KOPT-K1 (cell line): Measurements from ENCODE around the gene CTCF.
A peak's percentile ranks its signal among the peaks of the same experiment; 100 is the strongest.

Experiments
- H3K27ac ChIP-seq: fragments of 200-600 bp; sonication (generic); 2 replicates; pipeline ENCODE4 v1.5.1; 2016; ENCODE audit warnings: antibody characterized with exemption, mild to moderate bottlenecking, low read depth, low read length; ENCODE audit not compliant: poor library complexity, severe bottlenecking
- H3K36me3 ChIP-seq: fragments of 200-600 bp; sonication (generic); 2 replicates; pipeline ENCODE4 v1.5.1; 2017; ENCODE audit warnings: antibody characterized with exemption, mild to moderate bottlenecking, low read length, moderate library complexity; ENCODE audit not compliant: insufficient read depth
- H3K9me3 ChIP-seq: fragments of 200-600 bp; sonication (generic); 2 replicates; pipeline ENCODE4 v1.5.1; 2017; ENCODE audit warnings: antibody characterized with exemption, low read length, mild to moderate bottlenecking; ENCODE audit not compliant: insufficient read depth, poor library complexity, severe bottlenecking

CTCF gene

DNA sequence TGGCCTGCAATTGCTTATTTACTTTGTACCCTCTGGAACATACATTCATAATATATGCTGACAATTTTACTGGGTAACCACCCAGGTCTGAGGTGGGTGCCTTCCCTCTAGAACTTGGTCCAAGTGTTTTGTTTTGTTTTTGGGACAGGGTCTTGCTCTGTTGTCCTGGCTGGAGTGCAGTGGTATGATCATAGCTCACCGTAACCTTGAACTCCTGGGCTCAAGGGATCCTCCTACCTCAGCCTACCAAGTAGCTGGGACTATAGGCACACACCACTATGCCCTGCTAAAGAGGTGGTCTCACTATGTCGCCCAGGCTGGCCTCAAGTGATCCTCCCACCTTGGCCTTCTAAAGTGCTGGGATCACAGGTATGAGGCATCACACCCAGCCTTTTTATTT lies 11.2 kb upstream of the CTCF start:
- H3K27ac ChIP-seq = peak overlapping the region; percentile 80
- no peaks in the 10 kb centered on the region for H3K9me3 ChIP-seq
- H3K36me3 ChIP-seq = peaks cover 5% of the 10 kb centered on the region; the same call in 1 of the 2 replicates

DNA sequence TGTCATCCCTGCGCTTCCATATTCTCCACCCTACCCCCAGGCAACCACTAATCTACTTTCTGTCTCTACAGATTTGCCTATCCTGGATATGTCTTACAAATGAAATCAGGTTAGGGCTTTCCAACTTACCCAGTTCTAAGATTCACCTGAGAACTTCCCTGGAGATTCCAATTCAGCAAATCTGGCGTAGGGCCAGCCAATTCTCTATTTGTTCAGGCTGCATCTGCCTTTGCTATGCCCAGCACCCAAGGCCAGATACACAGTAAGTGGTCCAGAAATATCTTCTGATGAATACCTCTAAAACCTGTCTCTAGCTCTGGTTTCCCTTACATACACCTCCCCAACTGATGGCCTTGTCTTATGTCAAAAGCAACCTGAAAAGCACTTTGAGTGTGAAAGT lies 10.4 kb upstream of the CTCF start:
- peaks cover 5% of the 10 kb centered on the region; the same call in 1 of the 2 replicates for H3K36me3 ChIP-seq
- no peaks in the 10 kb centered on the region for H3K9me3 ChIP-seq
- H3K27ac ChIP-seq = peak overlapping the region; percentile 80

DNA sequence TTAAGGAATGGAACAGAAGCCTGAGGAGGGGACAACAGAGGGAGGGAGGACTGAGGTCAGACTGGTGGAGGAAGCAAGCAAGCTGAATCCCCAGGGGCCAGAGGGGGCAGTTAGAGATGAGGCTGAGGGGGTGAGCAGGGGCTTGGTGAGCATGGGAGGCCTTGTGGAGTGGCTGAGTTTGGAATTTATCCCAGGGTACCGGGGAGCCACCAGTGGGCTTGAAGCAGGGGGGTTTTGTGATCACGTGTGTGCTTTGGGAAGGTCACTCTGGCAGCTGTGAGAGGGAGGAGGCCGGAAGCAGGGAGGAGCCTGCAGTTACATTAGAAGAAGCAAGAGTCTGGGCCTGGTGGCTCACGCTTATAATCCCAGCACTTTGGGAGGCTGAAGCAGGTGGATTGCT lies 9.8 kb upstream of the CTCF start:
- peak overlapping the region; percentile 80 for H3K27ac ChIP-seq
- no peaks in the 10 kb centered on the region for H3K9me3 ChIP-seq
- peaks cover 5% of the 10 kb centered on the region; the same call in 1 of the 2 replicates for H3K36me3 ChIP-seq

DNA sequence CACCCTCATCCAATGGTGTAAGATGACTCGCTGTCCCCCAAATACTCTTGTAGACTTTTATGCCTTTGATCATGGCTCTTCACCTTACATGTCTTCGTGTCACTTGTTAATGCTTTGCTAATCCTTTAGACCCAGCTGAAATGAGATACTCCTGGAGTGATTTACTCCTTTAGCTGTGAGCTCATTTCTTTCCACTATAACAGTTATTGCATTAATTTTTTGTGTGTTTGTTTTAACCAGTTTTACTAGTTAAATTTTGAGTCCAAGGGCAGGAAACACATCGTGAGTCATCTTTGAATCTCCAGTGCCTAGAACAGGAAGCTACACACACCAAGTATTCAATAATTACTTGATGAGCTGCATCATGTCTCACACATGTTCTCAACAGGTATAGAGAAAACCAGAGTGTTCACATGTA lies 6.5 kb upstream of the CTCF start:
- Histone ChIP-seq H3K36me3 (peaks cover 5% of the 10 kb centered on the region; the same call in 1 of the 2 replicates), H3K27ac (peak overlapping the region; percentile 81), H3K9me3 (no peaks in the 10 kb centered on the region)

DNA sequence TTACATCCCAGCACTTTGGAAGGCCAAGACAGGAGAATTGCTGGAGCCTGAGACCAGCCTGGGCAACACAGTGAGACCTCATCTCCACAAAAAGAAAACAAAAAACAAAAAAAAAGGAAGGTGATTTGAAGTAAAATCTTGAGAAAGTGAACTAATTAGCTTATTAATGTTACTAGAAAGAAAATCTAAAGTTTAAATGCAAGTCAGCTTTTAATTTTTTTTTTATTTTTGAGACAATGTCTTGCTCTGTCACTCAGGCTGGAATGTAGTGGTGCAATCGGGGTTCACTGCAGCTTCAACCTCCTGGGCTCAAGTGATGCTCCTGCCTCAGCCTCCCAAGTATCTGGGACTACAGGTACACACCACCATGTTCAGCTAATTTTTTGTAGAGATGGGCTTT lies 3.5 kb upstream of the CTCF start:
- Histone ChIP-seq H3K9me3 (no peaks in the 10 kb centered on the region), H3K27ac (peak overlapping the region; percentile 33), H3K36me3 (peaks cover 5% of the 10 kb centered on the region; the same call in 1 of the 2 replicates)

DNA sequence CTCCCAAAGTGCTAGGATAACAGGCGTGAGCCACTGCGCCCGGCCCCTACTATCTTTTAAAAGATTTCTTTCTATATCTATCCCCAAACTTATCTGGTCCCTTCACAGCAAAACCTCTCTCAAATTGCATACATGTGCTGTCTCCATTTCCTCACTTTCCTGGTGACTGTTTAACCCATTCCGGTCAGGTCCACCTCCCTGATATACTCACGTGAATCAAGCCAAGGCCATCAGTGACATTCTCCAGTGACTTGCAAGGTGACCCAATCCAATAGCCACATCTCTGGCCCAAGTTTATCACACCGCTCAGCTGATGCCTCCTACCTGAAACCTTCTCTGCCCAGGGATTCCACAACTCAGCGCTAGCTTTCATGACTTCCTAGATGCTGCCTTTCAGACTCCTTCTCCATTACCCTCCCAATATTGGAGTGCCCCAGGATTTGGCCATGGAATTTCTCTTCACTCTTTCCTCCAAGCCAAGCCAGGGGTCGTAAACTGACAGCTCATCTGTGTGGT lies 1.4 kb upstream of the CTCF start:
- Histone ChIP-seq H3K36me3 (peaks cover 6% of the 10 kb centered on the region; the same call in 1 of the 2 replicates), H3K9me3 (no peaks in the 10 kb centered on the region), H3K27ac (peak overlapping the region; percentile 97)

DNA sequence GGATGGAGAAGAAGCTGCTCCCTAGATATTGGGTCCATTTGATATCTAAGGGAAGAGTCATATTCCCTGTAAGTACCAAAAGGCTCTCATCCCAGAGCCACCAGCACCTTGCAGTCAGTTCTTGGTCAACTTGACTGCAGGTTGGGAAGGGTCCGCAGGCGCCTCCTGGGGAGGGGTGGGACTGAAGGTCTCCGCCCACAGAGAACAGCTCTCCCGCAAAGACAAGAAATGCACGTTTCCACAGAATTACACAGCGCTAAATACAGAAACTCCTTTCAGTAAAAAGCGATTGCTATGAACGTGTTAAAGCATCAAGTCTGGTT lies 864 bp upstream of the CTCF start:
- H3K27ac ChIP-seq = peak overlapping the region; percentile 97
- peaks cover 9% of the 10 kb centered on the region; the same call in 1 of the 2 replicates for H3K36me3 ChIP-seq

DNA sequence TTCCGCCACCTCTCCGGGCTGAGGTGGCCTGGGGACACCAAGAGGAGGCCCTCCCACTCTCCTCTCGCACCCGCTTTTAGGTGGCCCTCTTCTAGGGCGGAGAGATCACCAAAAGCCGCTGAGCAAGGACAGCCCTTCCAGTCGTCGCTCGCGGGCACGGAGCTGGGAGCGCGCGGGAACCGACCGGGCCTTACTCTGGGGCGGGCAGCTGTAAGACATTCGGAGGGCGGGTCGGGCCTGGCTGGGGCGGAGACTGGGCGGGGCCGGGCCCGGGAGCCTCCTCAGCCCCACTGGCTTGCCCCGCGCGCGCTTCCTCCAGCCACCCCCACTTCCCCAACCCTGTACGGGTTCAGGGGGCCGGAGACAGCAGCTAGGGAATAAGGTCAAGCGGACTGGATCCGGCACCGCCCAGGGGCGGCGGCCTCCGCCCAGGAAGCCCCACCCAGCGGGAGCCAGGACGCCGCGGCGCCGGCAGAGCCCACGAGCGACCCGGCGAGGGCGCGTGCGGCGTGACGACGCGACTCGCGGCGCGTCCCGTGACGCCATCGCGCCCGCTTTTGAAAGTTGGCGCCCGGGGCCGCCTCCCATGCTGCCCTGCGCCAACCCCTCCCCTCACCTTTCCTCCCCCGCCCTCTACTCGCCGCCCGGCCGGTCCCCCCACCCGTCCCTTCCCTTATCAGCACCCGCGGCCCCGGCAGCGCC lies 351 bp upstream of the CTCF start:
- Histone ChIP-seq H3K36me3 (peaks cover 14% of the 10 kb centered on the region; the same call in 1 of the 2 replicates), H3K9me3 (no peaks in the 10 kb centered on the region), H3K27ac (peak overlapping the region; percentile 97)

More for the DNA sequence above, 864 bp upstream of the CTCF start:
- H3K9me3 ChIP-seq = no peaks in the 10 kb centered on the region

DNA sequence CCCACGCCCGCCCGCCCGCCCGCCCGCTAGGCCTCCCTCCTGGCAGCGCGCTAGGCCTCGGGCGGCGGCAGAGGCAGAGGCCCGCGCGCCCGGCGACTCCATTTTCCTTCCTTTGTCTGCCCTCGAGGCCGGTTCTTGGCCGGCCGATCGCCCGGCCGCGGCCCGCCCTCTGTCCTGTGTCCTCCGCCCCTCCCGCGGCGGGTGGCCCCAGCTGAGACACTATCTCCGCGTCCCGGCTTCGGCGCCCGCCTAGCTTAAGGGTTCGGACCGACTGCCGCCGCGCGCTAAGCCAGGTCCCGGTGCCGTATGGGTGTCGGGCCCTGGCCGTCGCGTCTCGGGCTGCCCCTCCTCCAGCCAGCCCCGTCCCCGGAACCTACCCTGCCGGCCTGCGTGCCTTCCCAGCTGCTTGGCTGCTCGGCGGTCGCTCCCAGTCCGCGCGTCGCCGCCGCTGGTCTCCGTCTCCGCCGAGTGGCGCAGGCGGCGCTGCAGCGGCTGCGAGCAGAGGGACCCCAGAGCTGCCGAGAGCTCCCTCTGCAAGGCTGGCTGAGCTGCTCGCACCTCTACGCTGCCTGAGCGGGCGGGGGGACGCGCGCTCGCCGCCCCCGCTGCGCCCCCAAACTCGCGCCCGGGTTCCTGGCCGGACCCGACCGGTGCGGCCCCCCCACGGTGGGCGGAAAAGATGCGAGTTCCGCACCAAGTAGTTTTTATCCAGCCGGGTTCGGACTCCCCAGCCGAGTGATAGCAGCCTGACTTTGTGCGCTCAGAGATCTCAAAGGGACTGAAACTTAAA lies 787 bp downstream of the CTCF start:
- Histone ChIP-seq H3K27ac (peak overlapping the region; percentile 97), H3K9me3 (no peaks in the 10 kb centered on the region), H3K36me3 (peaks cover 23% of the 10 kb centered on the region; the same call in 1 of the 2 replicates)

DNA sequence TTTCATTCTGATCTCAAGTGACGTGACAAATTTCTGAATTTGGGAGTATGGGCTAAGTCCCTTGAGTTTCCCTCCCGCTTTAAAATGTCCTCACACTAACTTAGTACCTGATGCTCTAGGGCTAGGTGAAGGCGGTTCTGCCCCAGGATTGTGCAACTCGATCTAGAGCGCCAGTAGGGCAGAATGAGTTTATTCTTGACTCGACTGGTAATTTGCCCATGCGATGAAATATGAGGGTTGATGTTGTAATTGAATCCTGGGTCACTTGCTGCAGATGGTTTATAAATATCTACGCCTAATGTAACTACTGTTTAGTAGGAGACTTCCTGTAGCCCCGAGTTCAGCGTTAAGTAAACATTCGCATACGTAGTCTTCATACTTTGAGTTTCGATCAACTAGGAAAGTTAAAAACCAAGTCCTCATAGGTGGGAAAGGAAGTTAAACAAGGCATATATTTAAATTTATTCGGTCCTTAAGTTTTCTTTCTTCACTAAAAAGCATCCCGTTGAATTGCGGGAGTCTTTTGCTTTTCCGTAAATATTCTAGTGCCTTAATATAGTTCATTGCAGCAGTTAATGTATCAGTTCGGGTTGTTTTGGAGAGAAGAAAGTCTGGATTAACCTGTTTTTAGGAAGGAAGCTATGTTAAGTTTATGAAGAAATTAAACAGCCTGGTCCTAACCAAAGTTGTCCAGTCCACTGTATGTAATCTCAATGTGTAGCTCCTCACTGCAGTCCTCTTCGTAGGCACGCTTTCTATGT lies 1.6 kb downstream of the CTCF start:
- Histone ChIP-seq H3K27ac (peak overlapping the region; percentile 97), H3K36me3 (peaks cover 26% of the 10 kb centered on the region; the same call in 1 of the 2 replicates), H3K9me3 (no peaks in the 10 kb centered on the region)

DNA sequence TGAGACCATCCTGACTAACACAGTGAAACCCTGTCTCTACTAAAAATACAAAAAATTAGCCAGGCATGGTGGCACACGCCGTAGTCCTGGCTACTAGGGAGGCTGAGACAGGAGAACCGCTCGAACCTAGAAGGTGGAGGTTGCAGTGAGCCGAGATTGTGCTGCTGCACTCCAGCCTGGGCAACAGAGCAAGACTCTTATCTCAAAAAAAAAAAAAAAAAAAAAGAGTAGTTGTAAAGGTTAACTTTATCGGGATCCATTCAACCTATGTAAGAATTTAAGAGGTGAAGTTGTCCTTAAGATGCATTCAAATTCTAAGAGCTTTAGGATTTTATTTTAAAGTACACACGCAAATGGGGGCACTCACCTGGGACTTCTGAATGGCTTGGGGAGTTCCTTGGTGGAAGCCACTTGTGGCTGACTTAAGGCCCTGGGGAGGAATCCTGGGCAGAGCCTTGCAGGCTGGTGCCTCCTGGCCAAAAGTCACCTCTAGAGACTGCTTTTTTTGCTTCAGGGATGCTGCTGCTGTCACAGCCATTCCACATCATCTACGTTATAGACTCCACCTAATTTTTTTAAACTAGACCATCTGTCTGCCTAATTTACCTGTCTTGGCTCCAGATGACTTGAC lies 3.3 kb downstream of the CTCF start:
- H3K27ac ChIP-seq = no peak overlapping the region
- no peaks in the 10 kb centered on the region for H3K9me3 ChIP-seq
- peaks cover 41% of the 10 kb centered on the region for H3K36me3 ChIP-seq

DNA sequence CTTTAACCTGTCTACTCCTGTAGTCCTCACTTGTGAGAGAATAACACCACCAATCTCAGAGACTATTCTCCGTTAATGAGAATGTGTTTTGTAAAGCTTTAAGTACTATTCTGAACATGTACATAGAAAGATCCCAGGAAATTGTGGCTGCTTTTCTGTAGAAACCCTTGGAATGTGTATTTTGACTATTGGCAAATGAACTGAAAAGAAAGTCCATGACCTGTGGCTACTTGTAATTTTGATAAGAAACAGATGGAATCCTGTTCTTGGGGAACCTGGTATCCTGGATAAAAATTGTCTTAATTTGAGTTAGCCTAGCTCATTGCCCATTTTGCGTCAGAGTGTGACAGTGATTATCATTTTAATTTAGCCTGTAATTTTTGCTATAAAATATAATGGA lies 9.1 kb downstream of the CTCF start:
- H3K36me3 ChIP-seq = peaks cover 91% of the 10 kb centered on the region
- H3K27ac ChIP-seq = no peak overlapping the region
- H3K9me3 ChIP-seq = no peaks in the 10 kb centered on the region

DNA sequence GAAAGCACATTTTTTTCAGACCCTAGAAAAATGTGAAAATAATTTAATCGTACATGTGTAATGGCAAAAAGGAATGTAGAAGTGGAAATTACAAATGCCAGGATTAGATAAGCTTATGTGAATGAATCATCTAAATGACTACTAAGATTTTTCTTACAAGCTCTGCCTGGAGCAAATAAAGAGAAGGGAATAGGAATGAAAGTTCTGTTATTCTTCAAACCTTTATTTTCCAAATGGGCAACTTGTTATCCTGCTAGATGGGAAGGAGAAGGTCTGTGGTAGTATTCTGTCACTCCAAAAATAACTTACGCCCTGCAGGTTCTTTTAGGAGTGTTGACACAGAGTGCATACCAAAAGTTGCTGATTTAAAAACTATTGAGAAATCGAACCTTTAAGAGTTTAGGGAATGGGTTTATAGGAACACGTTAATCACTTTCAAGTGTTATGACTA lies 9.7 kb downstream of the CTCF start:
- Histone ChIP-seq H3K9me3 (no peaks in the 10 kb centered on the region), H3K36me3 (peaks cover 91% of the 10 kb centered on the region), H3K27ac (no peak overlapping the region)

DNA sequence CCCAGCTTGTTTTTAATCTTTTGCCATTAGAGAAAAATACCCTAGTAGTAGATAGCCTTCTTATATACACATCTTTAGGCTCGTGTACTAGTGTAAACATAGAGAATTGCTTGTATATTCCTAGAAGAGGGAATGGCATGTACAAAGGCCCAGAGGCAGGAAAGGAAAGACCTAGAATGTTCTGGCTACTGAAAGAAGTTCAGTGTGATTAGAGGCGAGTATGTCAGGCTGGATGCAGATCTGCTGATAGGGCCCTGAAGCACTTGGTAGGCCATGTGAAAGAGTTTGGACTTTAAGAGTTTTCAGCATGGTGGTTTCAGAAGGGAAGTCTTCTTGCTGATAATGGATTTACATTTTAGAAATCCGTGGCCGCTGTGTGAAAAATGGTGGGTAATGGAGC lies 17.4 kb downstream of the CTCF start:
- Histone ChIP-seq H3K9me3 (no peaks in the 10 kb centered on the region), H3K27ac (no peak overlapping the region), H3K36me3 (peaks cover 86% of the 10 kb centered on the region)
